ENCODE results near the gene CNOT4.
A peak's percentile ranks its signal among the peaks of the same experiment; 100 is the strongest.

Gene CNOT4

GRCh38 chr7:135414208-135414607 is 95.7 kb downstream of the CNOT4 start:
- FAIRE-seq: no peak
- DNase-seq (ENCODE audit: insufficient read length, low spot score): no peak
- TF ChIP-seq POLR2A (IDR thresholded peaks at IDR 0.05; ENCODE audit: low read depth, low read length): no peak

- TF ChIP-seq POLR2A (IDR thresholded peaks at IDR 0.05; ENCODE audit: low read depth, low read length): no peak
- FAIRE-seq (no peak), DNase-seq (ENCODE audit: insufficient read length, low spot score) (no peak)
Measured at GRCh38 chr7:135411098-135411497, 98.8 kb downstream of the CNOT4 start.

GRCh38 chr7:135410543-135410942 is 99.4 kb downstream of the CNOT4 start:
- no peak for TF ChIP-seq POLR2A (IDR thresholded peaks at IDR 0.05; ENCODE audit: low read depth, low read length)
- no peak for FAIRE-seq

GRCh38 chr7:135409845-135410542 is 99.9 kb downstream of the CNOT4 start:
- no peak for FAIRE-seq
- TF ChIP-seq POLR2A (IDR thresholded peaks at IDR 0.05; ENCODE audit: low read depth, low read length): no peak
- DNase-seq (ENCODE audit: insufficient read length, low spot score): no peak

More at GRCh38 chr7:135410543-135410942, 99.4 kb downstream of the CNOT4 start:
- no peak for DNase-seq (ENCODE audit: insufficient read length, low spot score)

- no peak for FAIRE-seq
- TF ChIP-seq POLR2A (IDR thresholded peaks at IDR 0.05; ENCODE audit: low read depth, low read length): no peak
Measured at GRCh38 chr7:135407884-135408283, 102.0 kb downstream of the CNOT4 start.

GRCh38 chr7:135406918-135407317 is 103.0 kb downstream of the CNOT4 start:
- DNase-seq (ENCODE audit: insufficient read length, low spot score) (no peak), FAIRE-seq (no peak)
- TF ChIP-seq POLR2A (IDR thresholded peaks at IDR 0.05; ENCODE audit: low read depth, low read length): no peak

More at GRCh38 chr7:135407884-135408283, 102.0 kb downstream of the CNOT4 start:
- DNase-seq (ENCODE audit: insufficient read length, low spot score): no peak

GRCh38 chr7:135405969-135406368 is 103.9 kb downstream of the CNOT4 start:
- DNase-seq (ENCODE audit: insufficient read length, low spot score) (no peak), FAIRE-seq (no peak)
- no peak for TF ChIP-seq POLR2A (IDR thresholded peaks at IDR 0.05; ENCODE audit: low read depth, low read length)

GRCh38 chr7:135403302-135403701 is 106.6 kb downstream of the CNOT4 start:
- no peak for FAIRE-seq
- DNase-seq (ENCODE audit: insufficient read length, low spot score): no peak
- TF ChIP-seq POLR2A (IDR thresholded peaks at IDR 0.05; ENCODE audit: low read depth, low read length): no peak

- no peak for TF ChIP-seq POLR2A (IDR thresholded peaks at IDR 0.05; ENCODE audit: low read depth, low read length)
- DNase-seq (ENCODE audit: insufficient read length, low spot score) (no peak), FAIRE-seq (no peak)
Measured at GRCh38 chr7:135397689-135398088, 112.2 kb downstream of the CNOT4 start.

- no peak for FAIRE-seq
- no peak for DNase-seq (ENCODE audit: insufficient read length, low spot score)
- TF ChIP-seq POLR2A (IDR thresholded peaks at IDR 0.05; ENCODE audit: low read depth, low read length): no peak
Measured at GRCh38 chr7:135392701-135393100, 117.2 kb downstream of the CNOT4 start.

- no peak for TF ChIP-seq POLR2A (IDR thresholded peaks at IDR 0.05; ENCODE audit: low read depth, low read length)
- no peak for DNase-seq (ENCODE audit: insufficient read length, low spot score)
- no peak for FAIRE-seq
Measured at GRCh38 chr7:135391514-135391913, 118.4 kb downstream of the CNOT4 start.

GRCh38 chr7:135390829-135391228 is 119.1 kb downstream of the CNOT4 start:
- no peak for TF ChIP-seq POLR2A (IDR thresholded peaks at IDR 0.05; ENCODE audit: low read depth, low read length)
- FAIRE-seq: no peak

GRCh38 chr7:135389971-135390370 is 119.9 kb downstream of the CNOT4 start:
- no peak for DNase-seq (ENCODE audit: insufficient read length, low spot score)
- peak; percentile 27 for FAIRE-seq
- no peak for TF ChIP-seq POLR2A (IDR thresholded peaks at IDR 0.05; ENCODE audit: low read depth, low read length)

More at GRCh38 chr7:135390829-135391228, 119.1 kb downstream of the CNOT4 start:
- no peak for DNase-seq (ENCODE audit: insufficient read length, low spot score)

- DNase-seq (ENCODE audit: insufficient read length, low spot score) (no peak), FAIRE-seq (no peak)
- no peak for TF ChIP-seq POLR2A (IDR thresholded peaks at IDR 0.05; ENCODE audit: low read depth, low read length)
Measured at GRCh38 chr7:135388616-135389015, 121.3 kb downstream of the CNOT4 start.

GRCh38 chr7:135386776-135387175 is 123.1 kb downstream of the CNOT4 start:
- DNase-seq (ENCODE audit: insufficient read length, low spot score): no peak
- FAIRE-seq: no peak
- no peak for TF ChIP-seq POLR2A (IDR thresholded peaks at IDR 0.05; ENCODE audit: low read depth, low read length)
